ENCODE measurements around the gene CCDC106.

- TF ChIP-seq FOXM1 (IDR thresholded peaks at IDR 0.05; ENCODE audit: borderline replicate concordance) = no peak
- no peak for TF ChIP-seq SP1 (IDR thresholded peaks at IDR 0.05)
- TF ChIP-seq SUZ12 (IDR thresholded peaks at IDR 0.05) = no peak
- TF ChIP-seq ARNT (IDR thresholded peaks at IDR 0.05) = no peak
- no peak for TF ChIP-seq FOXK2 (IDR thresholded peaks at IDR 0.05)
- no peak for TF ChIP-seq NFRKB (IDR thresholded peaks at IDR 0.05)
- no peak for TF ChIP-seq CTBP1 (IDR thresholded peaks at IDR 0.05; ENCODE audit: borderline replicate concordance)
Observed at GRCh38 chr19:55677572-55678028, 29.6 kb downstream of the CCDC106 start.

Measured in HEK293T (cell line).